ENCODE measurements around the gene ABTB1. TPM values are rescaled to one million over a fixed set of nuclear protein-coding genes. Genes with fewer than 3 reads are reported as not detected.
A peak's percentile ranks its signal among the peaks of the same experiment; 100 is the strongest.

The ABTB1 gene
- total RNA-seq, 4 donors from 2014 or later, result 27.8 to 68.7 (median 39.3) TPM

DNA sequence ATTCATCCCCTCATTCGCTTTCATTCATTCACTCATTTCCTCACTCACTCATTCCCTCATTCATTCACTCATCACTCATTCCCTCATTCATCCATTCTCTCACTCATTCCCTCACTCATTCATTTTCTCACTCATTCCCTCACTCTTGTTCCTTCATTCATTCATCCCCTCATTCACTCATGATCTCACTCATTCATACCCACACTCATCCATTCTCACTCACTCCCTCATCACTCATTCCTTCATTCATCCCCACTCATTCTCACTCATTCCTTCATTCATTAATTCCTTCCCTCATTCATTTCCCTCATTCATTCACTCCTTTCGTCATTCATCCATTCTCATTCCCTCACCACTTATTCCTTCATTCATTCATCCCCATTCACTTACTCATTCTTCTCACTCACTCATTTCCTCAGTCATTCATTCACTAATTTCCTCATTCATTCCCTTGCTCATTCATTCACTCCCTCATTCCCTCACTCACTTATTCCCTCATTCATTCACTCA lies 14.5 kb downstream of the ABTB1 start:
- intact Hi-C loops (cut with DNase I; ENCODE audit: low total_unique reads), result no loop called here
- no peak for TF ChIP-seq POLR2A (IDR thresholded peaks at IDR 0.05)
- TF ChIP-seq, protein P1, sequence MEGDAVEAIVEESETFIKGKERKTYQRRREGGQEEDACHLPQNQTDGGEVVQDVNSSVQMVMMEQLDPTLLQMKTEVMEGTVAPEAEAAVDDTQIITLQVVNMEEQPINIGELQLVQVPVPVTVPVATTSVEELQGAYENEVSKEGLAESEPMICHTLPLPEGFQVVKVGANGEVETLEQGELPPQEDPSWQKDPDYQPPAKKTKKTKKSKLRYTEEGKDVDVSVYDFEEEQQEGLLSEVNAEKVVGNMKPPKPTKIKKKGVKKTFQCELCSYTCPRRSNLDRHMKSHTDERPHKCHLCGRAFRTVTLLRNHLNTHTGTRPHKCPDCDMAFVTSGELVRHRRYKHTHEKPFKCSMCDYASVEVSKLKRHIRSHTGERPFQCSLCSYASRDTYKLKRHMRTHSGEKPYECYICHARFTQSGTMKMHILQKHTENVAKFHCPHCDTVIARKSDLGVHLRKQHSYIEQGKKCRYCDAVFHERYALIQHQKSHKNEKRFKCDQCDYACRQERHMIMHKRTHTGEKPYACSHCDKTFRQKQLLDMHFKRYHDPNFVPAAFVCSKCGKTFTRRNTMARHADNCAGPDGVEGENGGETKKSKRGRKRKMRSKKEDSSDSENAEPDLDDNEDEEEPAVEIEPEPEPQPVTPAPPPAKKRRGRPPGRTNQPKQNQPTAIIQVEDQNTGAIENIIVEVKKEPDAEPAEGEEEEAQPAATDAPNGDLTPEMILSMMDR (IDR thresholded peaks at IDR 0.05), result no peak
- no peak for DNase-seq (ENCODE audit: low spot score in 2 of 2)
- H3K4me3 ChIP-seq (ENCODE audit: low read depth, poor library complexity, severe bottlenecking), result no peak overlapping the region
- 97% methylated on average over 2 of the region's 2 CpGs for WGBS, 2 donors

DNA sequence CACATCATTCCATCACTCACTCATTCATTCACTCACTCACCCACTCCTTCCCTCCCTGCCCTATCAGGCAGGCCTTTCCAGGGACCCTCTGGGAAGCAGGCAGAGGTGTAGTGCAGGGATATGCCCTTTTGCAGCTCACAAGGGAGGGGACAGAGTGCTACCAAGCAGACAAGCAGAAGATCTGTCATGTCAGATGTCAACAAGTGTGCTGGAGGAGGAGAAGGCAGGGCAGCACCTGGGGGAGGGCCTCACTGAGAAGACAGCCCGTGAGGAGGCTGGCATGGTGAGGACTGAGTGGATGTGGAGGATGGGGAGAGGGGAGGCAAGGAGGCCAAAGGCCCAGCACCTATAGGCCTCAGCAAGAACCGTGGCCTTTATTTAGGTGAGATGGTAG lies 15.3 kb downstream of the ABTB1 start:
- H3K4me3 ChIP-seq (ENCODE audit: low read depth, poor library complexity, severe bottlenecking), result no peak overlapping the region
- TF ChIP-seq, protein P1 (IDR thresholded peaks at IDR 0.05), result no peak
- no peak for TF ChIP-seq POLR2A (IDR thresholded peaks at IDR 0.05)
- intact Hi-C loops (cut with DNase I; ENCODE audit: low total_unique reads), result no loop called here
- DNase-seq (ENCODE audit: low spot score in 2 of 2), result peak in 1 of 2 donors; percentile 60
- WGBS, 2 donors, result 67 to 71% methylated on average over 2 of the region's 2 CpGs

DNA sequence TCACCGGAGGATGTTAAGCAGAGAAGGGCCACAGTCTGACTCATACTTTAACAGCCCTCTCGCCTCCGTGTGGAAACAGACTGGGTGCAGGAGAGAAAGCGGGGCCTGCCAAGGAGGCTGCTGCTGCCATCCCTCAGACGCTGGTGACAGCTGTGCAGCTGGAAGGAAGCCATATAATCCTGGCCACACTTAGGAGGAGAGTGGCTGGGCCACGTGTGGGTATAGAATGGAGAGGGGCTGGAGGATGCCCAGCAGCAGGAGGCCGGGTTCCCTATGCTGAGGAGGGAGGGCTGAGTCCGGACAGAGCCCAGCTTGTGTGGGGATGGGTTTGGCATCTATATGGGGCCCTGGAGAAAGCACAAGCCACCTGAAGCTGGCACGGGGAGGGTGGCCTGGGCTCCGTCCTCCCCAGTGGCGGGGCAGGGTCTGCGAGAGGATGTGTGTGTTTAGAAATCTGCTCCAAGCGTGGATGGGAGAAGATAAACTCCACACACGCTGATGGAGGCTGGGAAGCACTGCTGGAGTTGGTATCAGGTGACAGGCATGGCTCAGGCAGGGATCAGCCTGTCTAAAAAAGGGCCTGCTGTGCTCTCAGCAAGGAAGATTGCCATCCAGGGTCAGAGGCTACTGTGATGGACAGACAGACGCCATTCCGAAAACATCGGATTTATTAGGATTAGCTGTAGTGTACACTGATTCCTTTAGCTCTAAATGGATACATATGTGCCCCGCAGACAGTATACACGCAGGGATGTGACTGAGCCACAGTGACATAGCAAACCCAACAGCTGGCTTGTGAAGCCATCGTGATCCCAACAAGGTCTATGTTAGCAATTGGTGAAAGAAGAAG lies 15.9 kb downstream of the ABTB1 start:
- no peak overlapping the region for H3K4me3 ChIP-seq (ENCODE audit: low read depth, poor library complexity, severe bottlenecking)
- intact Hi-C loops (cut with DNase I; ENCODE audit: low total_unique reads), result no loop called here
- WGBS, 2 donors, result 75 to 76% methylated on average over 20 of the region's 20 CpGs
- TF ChIP-seq POLR2A (IDR thresholded peaks at IDR 0.05), result no peak
- TF ChIP-seq, protein P1 (IDR thresholded peaks at IDR 0.05), result no peak
- DNase-seq (ENCODE audit: low spot score in 2 of 2), result peak in 1 of 2 donors; percentile 68

DNA sequence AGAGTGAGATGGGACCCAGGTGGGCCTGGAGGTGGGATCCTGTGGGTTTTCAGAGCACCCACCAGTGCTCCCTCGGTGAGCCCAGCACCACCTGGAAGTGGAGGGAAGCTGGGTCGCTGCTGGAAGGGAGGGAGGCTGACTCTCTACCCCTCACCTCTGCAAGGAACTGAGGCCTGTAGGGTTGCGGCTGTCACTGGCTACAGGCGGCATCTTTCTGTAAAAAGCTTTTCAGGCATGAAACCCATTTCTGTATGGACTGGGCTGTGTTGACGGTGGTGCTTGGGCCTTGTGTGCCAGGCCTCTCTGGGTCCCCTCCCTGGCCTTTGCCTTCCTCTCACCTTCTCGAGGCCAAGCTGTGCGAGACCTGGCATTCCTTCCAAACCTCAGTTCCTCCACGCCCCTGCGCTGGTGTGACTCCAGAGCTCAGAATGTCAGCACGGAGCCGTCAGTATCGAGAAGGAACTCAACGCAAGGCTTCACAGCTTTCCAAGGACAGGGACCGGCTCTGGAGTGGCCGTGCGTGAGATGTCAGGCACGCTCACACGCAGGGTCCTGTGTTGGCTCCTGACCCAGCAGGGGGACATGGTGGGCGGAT lies 16.6 kb downstream of the ABTB1 start:
- DNase-seq (ENCODE audit: low spot score in 2 of 2), result peak in 1 of 2 donors; percentile 79
- WGBS, 2 donors, result 83 to 86% methylated on average over 19 of the region's 19 CpGs
- intact Hi-C loops (cut with DNase I; ENCODE audit: low total_unique reads), result no loop called here
- TF ChIP-seq, protein P1 (IDR thresholded peaks at IDR 0.05), result no peak
- TF ChIP-seq POLR2A (IDR thresholded peaks at IDR 0.05), result no peak
- no peak overlapping the region for H3K4me3 ChIP-seq (ENCODE audit: low read depth, poor library complexity, severe bottlenecking)

DNA sequence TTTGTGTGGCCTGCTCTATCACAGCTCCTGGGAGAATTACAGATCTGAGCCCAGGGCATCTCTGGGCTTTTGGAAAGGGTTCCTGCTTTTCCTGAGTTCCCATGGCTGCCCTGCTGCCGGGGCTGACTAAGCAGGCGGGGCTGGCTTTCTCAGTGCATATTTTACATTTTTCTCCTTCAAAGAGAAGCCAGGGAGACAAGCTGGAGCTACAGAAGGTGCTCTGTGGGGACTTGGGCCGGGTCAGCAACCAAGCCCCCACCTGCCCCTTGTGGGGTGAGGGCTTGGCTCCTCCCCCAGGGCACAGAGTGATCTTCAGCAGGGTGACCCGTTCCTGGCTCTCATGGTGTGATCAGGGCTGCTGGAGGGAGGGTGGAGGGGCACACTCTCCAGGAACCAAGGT lies 17.4 kb downstream of the ABTB1 start:
- intact Hi-C loops (cut with DNase I; ENCODE audit: low total_unique reads), result no loop called here
- no peak for TF ChIP-seq POLR2A (IDR thresholded peaks at IDR 0.05)
- TF ChIP-seq, protein P1 (IDR thresholded peaks at IDR 0.05), result no peak
- WGBS, 2 donors, result 28 to 41% methylated on average over 4 of the region's 4 CpGs
- no peak for DNase-seq (ENCODE audit: low spot score in 2 of 2)
- no peak overlapping the region for H3K4me3 ChIP-seq (ENCODE audit: low read depth, poor library complexity, severe bottlenecking)
